ENCODE measurements around the gene RYR3. TPM values are rescaled to one million over a fixed set of nuclear protein-coding genes. Genes with fewer than 3 reads are reported as not detected.

The RYR3 gene
- total and polyA plus RNA-seq, 2 donors (not counting 1 experiment from before 2014, with no cell fraction given) = 0.17 TPM; not detected in 1

- Histone ChIP-seq H3K4me1 (ENCODE audit: control insufficient read depth, extremely low read depth, insufficient read depth, low read length) (no peaks in the 10 kb centered on the region), H3K4me2 (ENCODE audit: extremely low read depth, insufficient read depth, low read length) (no peak overlapping the region), H3K27me3 (ENCODE audit: control insufficient read depth, insufficient read depth, low read length) (no peaks in the 10 kb centered on the region), H3K27ac (ENCODE audit: insufficient read depth, low read length) (no peak overlapping the region), H3K9ac (ENCODE audit: insufficient read depth, low read length) (no peak overlapping the region), H3K9me3 (ENCODE audit: control insufficient read depth, insufficient read depth, low read depth, low read length) (no peaks in the 10 kb centered on the region), H3K36me3 (ENCODE audit: control insufficient read depth, insufficient read depth, low read length) (no peaks in the 10 kb centered on the region), H2AFZ (ENCODE audit: low read length) (no peak overlapping the region), H4K20me1 (ENCODE audit: control insufficient read depth, extremely low read depth, insufficient read depth, low read length) (no peaks in the 10 kb centered on the region), H3K4me3 (replicated peaks in 1 of 4; ENCODE audit: control extremely low read depth in 1 of 4, insufficient read depth in 1 of 4, low read depth in 3 of 4, low read length in 4 of 4) (no peak overlapping the region), H3K79me2 (ENCODE audit: control insufficient read depth, insufficient read depth, low read length) (no peaks in the 10 kb centered on the region)
- no peak for DNase-seq (ENCODE audit: low read depth in 2 of 2)
- no peak for TF ChIP-seq EZH2 (IDR thresholded peaks at IDR 0.05; ENCODE audit: low read length, missing control alignments)
- TF ChIP-seq, protein P1, sequence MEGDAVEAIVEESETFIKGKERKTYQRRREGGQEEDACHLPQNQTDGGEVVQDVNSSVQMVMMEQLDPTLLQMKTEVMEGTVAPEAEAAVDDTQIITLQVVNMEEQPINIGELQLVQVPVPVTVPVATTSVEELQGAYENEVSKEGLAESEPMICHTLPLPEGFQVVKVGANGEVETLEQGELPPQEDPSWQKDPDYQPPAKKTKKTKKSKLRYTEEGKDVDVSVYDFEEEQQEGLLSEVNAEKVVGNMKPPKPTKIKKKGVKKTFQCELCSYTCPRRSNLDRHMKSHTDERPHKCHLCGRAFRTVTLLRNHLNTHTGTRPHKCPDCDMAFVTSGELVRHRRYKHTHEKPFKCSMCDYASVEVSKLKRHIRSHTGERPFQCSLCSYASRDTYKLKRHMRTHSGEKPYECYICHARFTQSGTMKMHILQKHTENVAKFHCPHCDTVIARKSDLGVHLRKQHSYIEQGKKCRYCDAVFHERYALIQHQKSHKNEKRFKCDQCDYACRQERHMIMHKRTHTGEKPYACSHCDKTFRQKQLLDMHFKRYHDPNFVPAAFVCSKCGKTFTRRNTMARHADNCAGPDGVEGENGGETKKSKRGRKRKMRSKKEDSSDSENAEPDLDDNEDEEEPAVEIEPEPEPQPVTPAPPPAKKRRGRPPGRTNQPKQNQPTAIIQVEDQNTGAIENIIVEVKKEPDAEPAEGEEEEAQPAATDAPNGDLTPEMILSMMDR (conservative IDR thresholded peaks at IDR 0.05 in 1 of 2, IDR thresholded peaks at IDR 0.05 in 1 of 2; ENCODE audit: low read depth in 1 of 2, low read length in 2 of 2) = no peak
Observed at GRCh38 chr15:33473005-33473404, 162.2 kb downstream of the RYR3 start.

DNA sequence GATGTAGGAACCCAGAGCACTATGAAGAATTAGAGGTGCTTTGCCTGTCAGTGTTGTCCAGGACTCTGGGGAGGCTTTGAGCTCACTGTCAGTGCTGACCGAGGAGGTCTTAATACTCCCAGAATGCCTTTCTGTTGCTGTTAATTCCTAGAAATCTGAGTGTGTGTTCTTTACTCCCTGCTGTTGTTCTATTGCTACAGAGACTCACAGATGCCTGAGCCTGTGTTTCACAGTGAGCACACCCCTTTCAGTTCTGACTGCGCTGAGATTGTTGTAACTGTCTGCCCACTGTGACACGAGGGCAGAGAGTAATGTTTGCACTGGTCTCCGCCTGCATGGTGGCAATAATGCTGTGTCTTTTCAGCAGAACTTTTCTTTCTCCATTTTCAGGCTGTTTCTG lies 162.9 kb downstream of the RYR3 start:
- Histone ChIP-seq H3K4me3 (replicated peaks in 1 of 4; ENCODE audit: control extremely low read depth in 1 of 4, insufficient read depth in 1 of 4, low read depth in 3 of 4, low read length in 4 of 4) (no peak overlapping the region), H3K9ac (ENCODE audit: insufficient read depth, low read length) (no peak overlapping the region), H3K27ac (ENCODE audit: insufficient read depth, low read length) (no peak overlapping the region), H3K4me1 (ENCODE audit: control insufficient read depth, extremely low read depth, insufficient read depth, low read length) (no peaks in the 10 kb centered on the region), H4K20me1 (ENCODE audit: control insufficient read depth, extremely low read depth, insufficient read depth, low read length) (no peaks in the 10 kb centered on the region), H3K9me3 (ENCODE audit: control insufficient read depth, insufficient read depth, low read depth, low read length) (no peaks in the 10 kb centered on the region), H3K4me2 (ENCODE audit: extremely low read depth, insufficient read depth, low read length) (no peak overlapping the region), H2AFZ (ENCODE audit: low read length) (no peak overlapping the region), H3K79me2 (ENCODE audit: control insufficient read depth, insufficient read depth, low read length) (no peaks in the 10 kb centered on the region), H3K36me3 (ENCODE audit: control insufficient read depth, insufficient read depth, low read length) (no peaks in the 10 kb centered on the region), H3K27me3 (ENCODE audit: control insufficient read depth, insufficient read depth, low read length) (no peaks in the 10 kb centered on the region)
- no peak for DNase-seq (ENCODE audit: low read depth in 2 of 2)
- TF ChIP-seq, protein P1 (conservative IDR thresholded peaks at IDR 0.05 in 1 of 2, IDR thresholded peaks at IDR 0.05 in 1 of 2; ENCODE audit: low read depth in 1 of 2, low read length in 2 of 2) = no peak
- no peak for TF ChIP-seq EZH2 (IDR thresholded peaks at IDR 0.05; ENCODE audit: low read length, missing control alignments)

- Histone ChIP-seq H3K9ac (ENCODE audit: insufficient read depth, low read length) (no peak overlapping the region), H3K4me3 (replicated peaks in 1 of 4; ENCODE audit: control extremely low read depth in 1 of 4, insufficient read depth in 1 of 4, low read depth in 3 of 4, low read length in 4 of 4) (no peak overlapping the region), H3K9me3 (ENCODE audit: control insufficient read depth, insufficient read depth, low read depth, low read length) (no peaks in the 10 kb centered on the region), H4K20me1 (ENCODE audit: control insufficient read depth, extremely low read depth, insufficient read depth, low read length) (no peaks in the 10 kb centered on the region), H3K79me2 (ENCODE audit: control insufficient read depth, insufficient read depth, low read length) (no peaks in the 10 kb centered on the region), H2AFZ (ENCODE audit: low read length) (no peak overlapping the region), H3K36me3 (ENCODE audit: control insufficient read depth, insufficient read depth, low read length) (no peaks in the 10 kb centered on the region), H3K4me1 (ENCODE audit: control insufficient read depth, extremely low read depth, insufficient read depth, low read length) (no peaks in the 10 kb centered on the region), H3K27me3 (ENCODE audit: control insufficient read depth, insufficient read depth, low read length) (no peaks in the 10 kb centered on the region), H3K27ac (ENCODE audit: insufficient read depth, low read length) (no peak overlapping the region), H3K4me2 (ENCODE audit: extremely low read depth, insufficient read depth, low read length) (no peak overlapping the region)
- TF ChIP-seq, protein P1 (conservative IDR thresholded peaks at IDR 0.05 in 1 of 2, IDR thresholded peaks at IDR 0.05 in 1 of 2; ENCODE audit: low read depth in 1 of 2, low read length in 2 of 2) = no peak
- no peak for TF ChIP-seq EZH2 (IDR thresholded peaks at IDR 0.05; ENCODE audit: low read length, missing control alignments)
- no peak for DNase-seq (ENCODE audit: low read depth in 2 of 2)
Observed at GRCh38 chr15:33476076-33476475, 165.3 kb downstream of the RYR3 start.
